WTC11 (cell line): ENCODE measurements around the gene SPAG5. TPM values are rescaled to one million over a fixed set of nuclear protein-coding genes. Genes with fewer than 3 reads are reported as not detected.

Experiments
- ATAC-seq: fragments of 200-7000 bp; cut with Tn5 transposase; 2 replicates; pipeline ENCODE4 v1.10.0; 2021; ENCODE audit warnings: mild to moderate bottlenecking, moderate library complexity
- CTCF ChIA-PET: fragments of 300-600 bp; sonication (Branson Sonifier 250); formaldehyde crosslinking; loops from one replicate; lab custom pipeline; 2021; ENCODE audit warnings: antibody characterized with exemption; lab: Charles Lee
- POLR2A ChIA-PET: fragments of 350-600 bp; sonication (Branson Sonifier 250); formaldehyde crosslinking; loops from one replicate; lab custom pipeline; 2021; ENCODE audit warnings: antibody characterized with exemption; lab: Charles Lee
- DNase-seq: peaks from one replicate; pipeline ENCODE4 v3.0.0; 2021; ENCODE audit warnings: low spot score
- H3K27ac Mint-ChIP-seq: 2 replicates; pipeline ENCODE4 v1.8.0; 2021; ENCODE audit warnings: mixed read lengths
- H3K27me3 Mint-ChIP-seq: 2 replicates; pipeline ENCODE4 v1.8.0; 2021; ENCODE audit warnings: low read depth, mild to moderate bottlenecking, moderate library complexity, mixed read lengths
- H3K36me3 Mint-ChIP-seq: 2 replicates; pipeline ENCODE4 v1.8.0; 2021; ENCODE audit warnings: mixed read lengths
- H3K4me1 Mint-ChIP-seq: 2 replicates; pipeline ENCODE4 v1.8.0; 2022; ENCODE audit warnings: mixed read lengths
- H3K4me3 Mint-ChIP-seq: 2 replicates; pipeline ENCODE4 v1.8.0; 2021; ENCODE audit warnings: mild to moderate bottlenecking, moderate library complexity, mixed read lengths
- H3K9me3 Mint-ChIP-seq: 2 replicates; pipeline ENCODE4 v1.8.0; 2021; ENCODE audit warnings: mixed read lengths
- CREB1 ChIP-seq: sonication (generic); formaldehyde crosslinking; IDR thresholded peaks from 2 replicates; pipeline ENCODE4 v1.8.0; 2023; ENCODE audit warnings: mild to moderate bottlenecking, missing genetic modification reagents
- FOXJ3 ChIP-seq: sonication (generic); formaldehyde crosslinking; IDR thresholded peaks from 2 replicates; pipeline ENCODE4 v1.9.0; 2021; ENCODE audit warnings: missing genetic modification reagents, mild to moderate bottlenecking, borderline replicate concordance
- GTF2I ChIP-seq: fragments of 250-450 bp; sonication (Bioruptor Pico); conservative IDR thresholded peaks from 2 replicates; pipeline ENCODE4 v1.4.0; 2021; ENCODE audit warnings: mild to moderate bottlenecking
- JAZF1 ChIP-seq: fragments of 250-450 bp; sonication (Bioruptor Pico); IDR thresholded peaks from 2 replicates; pipeline ENCODE4 v1.9.0; 2021; ENCODE audit warnings: moderate library complexity, mild to moderate bottlenecking, inconsistent platforms
- JUN ChIP-seq: sonication (generic); formaldehyde crosslinking; IDR thresholded peaks from 2 replicates; pipeline ENCODE4 v1.8.0; 2023; ENCODE audit warnings: mild to moderate bottlenecking, missing genetic modification reagents
- KAT7 ChIP-seq: sonication (generic); formaldehyde crosslinking; IDR thresholded peaks from 2 replicates; pipeline ENCODE4 v1.8.1; 2023; ENCODE audit warnings: missing genetic modification reagents, mild to moderate bottlenecking, borderline replicate concordance
- MYBL2 ChIP-seq: sonication (generic); formaldehyde crosslinking; IDR thresholded peaks from 2 replicates; pipeline ENCODE4 v1.8.1; 2023; ENCODE audit warnings: mild to moderate bottlenecking, moderate library complexity, missing genetic modification reagents
- NFYB ChIP-seq: sonication (generic); formaldehyde crosslinking; conservative IDR thresholded peaks from 2 replicates; pipeline ENCODE4 v1.8.0; 2022; ENCODE audit warnings: low read depth, missing genetic modification reagents
- OVOL2 ChIP-seq: fragments of 250-450 bp; sonication (Bioruptor Pico); IDR thresholded peaks from 2 replicates; pipeline ENCODE4 v1.9.0; 2021; ENCODE audit warnings: mild to moderate bottlenecking, borderline replicate concordance
- PRRX2 ChIP-seq: fragments of 250-450 bp; sonication (Bioruptor Pico); IDR thresholded peaks from 2 replicates; pipeline ENCODE4 v1.8.0; 2021; ENCODE audit warnings: mild to moderate bottlenecking
- RELA ChIP-seq: sonication (generic); formaldehyde crosslinking; IDR thresholded peaks from 2 replicates; pipeline ENCODE4 v1.8.1; 2022; ENCODE audit warnings: missing genetic modification reagents, mild to moderate bottlenecking, borderline replicate concordance
- RORB ChIP-seq: fragments of 250-450 bp; sonication (Bioruptor Pico); IDR thresholded peaks from 2 replicates; pipeline ENCODE4 v1.9.0; 2021; ENCODE audit warnings: mild to moderate bottlenecking
- SMAD3 ChIP-seq: sonication (generic); formaldehyde crosslinking; IDR thresholded peaks from 2 replicates; pipeline ENCODE4 v1.8.0; 2022; ENCODE audit warnings: missing genetic modification reagents, mild to moderate bottlenecking, borderline replicate concordance
- SP1 ChIP-seq: sonication (generic); formaldehyde crosslinking; conservative IDR thresholded peaks from 2 replicates; pipeline ENCODE4 v1.8.1; 2022; ENCODE audit warnings: missing genetic modification reagents
- TEAD4 ChIP-seq: sonication (generic); formaldehyde crosslinking; IDR thresholded peaks from 2 replicates; pipeline ENCODE4 v1.8.0; 2022; ENCODE audit warnings: mild to moderate bottlenecking, missing genetic modification reagents
- ZNF138 ChIP-seq: sonication (generic); formaldehyde crosslinking; conservative IDR thresholded peaks from 2 replicates; pipeline ENCODE4 v1.8.1; 2022; ENCODE audit warnings: mild to moderate bottlenecking, moderate library complexity, missing genetic modification reagents
- total RNA-seq: library from RNA; stranded (reverse); gene quantifications from 3 replicates; pipeline ENCODE4 v1.2.3, GENCODE V29; 2021
- TF ChIP-seq, protein P1 (sequence below): sonication (generic); formaldehyde crosslinking; IDR thresholded peaks from 2 replicates; pipeline ENCODE4 v1.8.0; 2022; ENCODE audit warnings: mild to moderate bottlenecking, missing genetic modification reagents
- TF ChIP-seq, protein P2 (sequence below): sonication (generic); formaldehyde crosslinking; IDR thresholded peaks from 2 replicates; pipeline ENCODE4 v1.8.1; 2023; ENCODE audit warnings: mild to moderate bottlenecking, missing genetic modification reagents
- TF ChIP-seq, protein P3 (sequence below): sonication (generic); formaldehyde crosslinking; IDR thresholded peaks from 2 replicates; pipeline ENCODE4 v1.8.0; 2023; ENCODE audit warnings: missing genetic modification reagents
- TF ChIP-seq, protein P4 (sequence below): sonication (generic); formaldehyde crosslinking; IDR thresholded peaks from 2 replicates; pipeline ENCODE4 v1.8.1; 2023; ENCODE audit warnings: mild to moderate bottlenecking, missing genetic modification reagents, moderate library complexity
- TF ChIP-seq, protein P5 (sequence below): fragments of 250-450 bp; sonication (Bioruptor Pico); IDR thresholded peaks from 2 replicates; pipeline ENCODE4 v1.8.0; 2021; ENCODE audit warnings: mild to moderate bottlenecking
- TF ChIP-seq, protein P6 (sequence below): fragments of 200-600 bp; IDR thresholded peaks from 2 replicates; pipeline ENCODE4 v1.8.0; 2022; ENCODE audit warnings: antibody characterized with exemption
- TF ChIP-seq, protein P7 (sequence below): sonication (generic); formaldehyde crosslinking; IDR thresholded peaks from 2 replicates; pipeline ENCODE4 v1.8.1; 2022; ENCODE audit warnings: low read depth, mild to moderate bottlenecking, moderate library complexity, missing genetic modification reagents, borderline replicate concordance

Gene SPAG5
- total RNA-seq, 1 experiment from 2014 or later: 146 TPM

DNA sequence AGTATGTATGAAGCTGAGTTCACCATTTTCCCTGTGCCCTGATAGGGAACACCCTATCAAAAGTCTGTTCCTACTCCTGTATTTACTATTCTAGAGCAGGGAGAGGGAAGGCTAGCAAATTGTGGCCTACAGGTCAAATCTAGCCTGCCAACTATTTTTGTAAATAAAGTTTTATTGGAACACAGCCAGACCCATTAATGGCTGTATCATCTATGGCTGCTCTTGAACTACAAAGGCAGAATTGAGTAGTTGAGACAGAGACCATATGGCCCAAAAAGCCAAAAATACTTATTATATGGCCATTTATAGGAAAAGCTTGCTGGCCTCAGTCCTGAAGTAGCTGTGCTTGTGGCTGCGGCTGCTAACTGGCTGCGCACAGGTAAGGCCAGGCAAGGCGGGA, 17.9 kb downstream of the SPAG5 start:
- POLR2A ChIA-PET: no interaction called here

DNA sequence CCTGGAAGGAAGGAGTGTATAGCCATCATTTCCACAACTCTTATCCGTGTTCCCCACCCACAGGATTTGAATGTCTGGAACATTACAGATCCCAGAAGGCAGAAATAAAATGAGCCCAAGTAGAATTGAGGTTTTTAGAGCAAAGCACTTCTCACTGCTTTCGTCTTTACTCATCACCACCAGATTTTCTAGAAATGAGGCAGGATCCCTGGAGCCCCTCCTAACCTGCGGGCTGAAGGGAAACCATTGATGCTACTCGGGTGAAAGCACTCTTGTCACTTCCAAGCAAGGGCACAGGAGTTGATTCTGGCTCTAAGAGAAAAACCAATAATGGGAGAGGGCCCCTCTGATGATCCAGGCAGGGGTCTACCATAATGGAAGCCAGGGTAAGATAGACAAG, 19.3 kb downstream of the SPAG5 start:
- DNase-seq: no peak
- peaks cover 33% of the 10 kb centered on the region for H3K36me3 Mint-ChIP-seq
- no peak for ATAC-seq
- no peaks in the 10 kb centered on the region for H3K9me3 Mint-ChIP-seq
- ChIA-PET POLR2A (no interaction called here), CTCF (no interaction called here)
- TF ChIP-seq SP1 (CRISPR knock-in tag) (no peak), CREB1 (CRISPR knock-in tag) (no peak), SMAD3 (CRISPR knock-in tag) (no peak), JAZF1 (CRISPR knock-in tag) (no peak), KAT7 (CRISPR knock-in tag) (no peak), JUN (CRISPR knock-in tag) (no peak)
- TF ChIP-seq, protein P1, sequence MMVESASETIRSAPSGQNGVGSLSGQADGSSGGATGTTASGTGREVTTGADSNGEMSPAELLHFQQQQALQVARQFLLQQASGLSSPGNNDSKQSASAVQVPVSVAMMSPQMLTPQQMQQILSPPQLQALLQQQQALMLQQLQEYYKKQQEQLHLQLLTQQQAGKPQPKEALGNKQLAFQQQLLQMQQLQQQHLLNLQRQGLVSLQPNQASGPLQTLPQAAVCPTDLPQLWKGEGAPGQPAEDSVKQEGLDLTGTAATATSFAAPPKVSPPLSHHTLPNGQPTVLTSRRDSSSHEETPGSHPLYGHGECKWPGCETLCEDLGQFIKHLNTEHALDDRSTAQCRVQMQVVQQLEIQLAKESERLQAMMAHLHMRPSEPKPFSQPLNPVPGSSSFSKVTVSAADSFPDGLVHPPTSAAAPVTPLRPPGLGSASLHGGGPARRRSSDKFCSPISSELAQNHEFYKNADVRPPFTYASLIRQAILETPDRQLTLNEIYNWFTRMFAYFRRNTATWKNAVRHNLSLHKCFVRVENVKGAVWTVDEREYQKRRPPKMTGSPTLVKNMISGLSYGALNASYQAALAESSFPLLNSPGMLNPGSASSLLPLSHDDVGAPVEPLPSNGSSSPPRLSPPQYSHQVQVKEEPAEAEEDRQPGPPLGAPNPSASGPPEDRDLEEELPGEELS (CRISPR knock-in tag): no peak
- TF ChIP-seq, protein P2, sequence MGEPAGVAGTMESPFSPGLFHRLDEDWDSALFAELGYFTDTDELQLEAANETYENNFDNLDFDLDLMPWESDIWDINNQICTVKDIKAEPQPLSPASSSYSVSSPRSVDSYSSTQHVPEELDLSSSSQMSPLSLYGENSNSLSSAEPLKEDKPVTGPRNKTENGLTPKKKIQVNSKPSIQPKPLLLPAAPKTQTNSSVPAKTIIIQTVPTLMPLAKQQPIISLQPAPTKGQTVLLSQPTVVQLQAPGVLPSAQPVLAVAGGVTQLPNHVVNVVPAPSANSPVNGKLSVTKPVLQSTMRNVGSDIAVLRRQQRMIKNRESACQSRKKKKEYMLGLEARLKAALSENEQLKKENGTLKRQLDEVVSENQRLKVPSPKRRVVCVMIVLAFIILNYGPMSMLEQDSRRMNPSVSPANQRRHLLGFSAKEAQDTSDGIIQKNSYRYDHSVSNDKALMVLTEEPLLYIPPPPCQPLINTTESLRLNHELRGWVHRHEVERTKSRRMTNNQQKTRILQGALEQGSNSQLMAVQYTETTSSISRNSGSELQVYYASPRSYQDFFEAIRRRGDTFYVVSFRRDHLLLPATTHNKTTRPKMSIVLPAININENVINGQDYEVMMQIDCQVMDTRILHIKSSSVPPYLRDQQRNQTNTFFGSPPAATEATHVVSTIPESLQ (CRISPR knock-in tag): no peak
- TF ChIP-seq, protein P3, sequence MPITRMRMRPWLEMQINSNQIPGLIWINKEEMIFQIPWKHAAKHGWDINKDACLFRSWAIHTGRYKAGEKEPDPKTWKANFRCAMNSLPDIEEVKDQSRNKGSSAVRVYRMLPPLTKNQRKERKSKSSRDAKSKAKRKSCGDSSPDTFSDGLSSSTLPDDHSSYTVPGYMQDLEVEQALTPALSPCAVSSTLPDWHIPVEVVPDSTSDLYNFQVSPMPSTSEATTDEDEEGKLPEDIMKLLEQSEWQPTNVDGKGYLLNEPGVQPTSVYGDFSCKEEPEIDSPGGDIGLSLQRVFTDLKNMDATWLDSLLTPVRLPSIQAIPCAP (CRISPR knock-in tag): no peak
- TF ChIP-seq, protein P4, sequence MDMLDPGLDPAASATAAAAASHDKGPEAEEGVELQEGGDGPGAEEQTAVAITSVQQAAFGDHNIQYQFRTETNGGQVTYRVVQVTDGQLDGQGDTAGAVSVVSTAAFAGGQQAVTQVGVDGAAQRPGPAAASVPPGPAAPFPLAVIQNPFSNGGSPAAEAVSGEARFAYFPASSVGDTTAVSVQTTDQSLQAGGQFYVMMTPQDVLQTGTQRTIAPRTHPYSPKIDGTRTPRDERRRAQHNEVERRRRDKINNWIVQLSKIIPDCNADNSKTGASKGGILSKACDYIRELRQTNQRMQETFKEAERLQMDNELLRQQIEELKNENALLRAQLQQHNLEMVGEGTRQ (CRISPR knock-in tag): no peak
- TF ChIP-seq, protein P5, sequence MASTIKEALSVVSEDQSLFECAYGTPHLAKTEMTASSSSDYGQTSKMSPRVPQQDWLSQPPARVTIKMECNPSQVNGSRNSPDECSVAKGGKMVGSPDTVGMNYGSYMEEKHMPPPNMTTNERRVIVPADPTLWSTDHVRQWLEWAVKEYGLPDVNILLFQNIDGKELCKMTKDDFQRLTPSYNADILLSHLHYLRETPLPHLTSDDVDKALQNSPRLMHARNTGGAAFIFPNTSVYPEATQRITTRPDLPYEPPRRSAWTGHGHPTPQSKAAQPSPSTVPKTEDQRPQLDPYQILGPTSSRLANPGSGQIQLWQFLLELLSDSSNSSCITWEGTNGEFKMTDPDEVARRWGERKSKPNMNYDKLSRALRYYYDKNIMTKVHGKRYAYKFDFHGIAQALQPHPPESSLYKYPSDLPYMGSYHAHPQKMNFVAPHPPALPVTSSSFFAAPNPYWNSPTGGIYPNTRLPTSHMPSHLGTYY (CRISPR knock-in tag): no peak
- H3K27me3 Mint-ChIP-seq: no peaks in the 10 kb centered on the region
- H3K27ac Mint-ChIP-seq: no peak overlapping the region
- H3K4me3 Mint-ChIP-seq: no peak overlapping the region
- peaks cover 14% of the 10 kb centered on the region for H3K4me1 Mint-ChIP-seq

More for the DNA sequence above, 17.9 kb downstream of the SPAG5 start:
- H3K4me3 Mint-ChIP-seq: no peak overlapping the region
- DNase-seq (no peak), ATAC-seq (no peak)
- CTCF ChIA-PET: no interaction called here
- peaks cover 11% of the 10 kb centered on the region for H3K4me1 Mint-ChIP-seq
- H3K27me3 Mint-ChIP-seq: no peaks in the 10 kb centered on the region
- H3K36me3 Mint-ChIP-seq: peaks cover 29% of the 10 kb centered on the region
- TF ChIP-seq RELA (CRISPR knock-in tag) (no peak), MYBL2 (CRISPR knock-in tag) (no peak), NFYB (no peak), ZNF138 (no peak), GTF2I (CRISPR knock-in tag) (no peak), TEAD4 (no peak), FOXJ3 (no peak), OVOL2 (CRISPR knock-in tag) (no peak), PRRX2 (CRISPR knock-in tag) (no peak), RORB (CRISPR knock-in tag) (no peak)
- TF ChIP-seq, protein P6, sequence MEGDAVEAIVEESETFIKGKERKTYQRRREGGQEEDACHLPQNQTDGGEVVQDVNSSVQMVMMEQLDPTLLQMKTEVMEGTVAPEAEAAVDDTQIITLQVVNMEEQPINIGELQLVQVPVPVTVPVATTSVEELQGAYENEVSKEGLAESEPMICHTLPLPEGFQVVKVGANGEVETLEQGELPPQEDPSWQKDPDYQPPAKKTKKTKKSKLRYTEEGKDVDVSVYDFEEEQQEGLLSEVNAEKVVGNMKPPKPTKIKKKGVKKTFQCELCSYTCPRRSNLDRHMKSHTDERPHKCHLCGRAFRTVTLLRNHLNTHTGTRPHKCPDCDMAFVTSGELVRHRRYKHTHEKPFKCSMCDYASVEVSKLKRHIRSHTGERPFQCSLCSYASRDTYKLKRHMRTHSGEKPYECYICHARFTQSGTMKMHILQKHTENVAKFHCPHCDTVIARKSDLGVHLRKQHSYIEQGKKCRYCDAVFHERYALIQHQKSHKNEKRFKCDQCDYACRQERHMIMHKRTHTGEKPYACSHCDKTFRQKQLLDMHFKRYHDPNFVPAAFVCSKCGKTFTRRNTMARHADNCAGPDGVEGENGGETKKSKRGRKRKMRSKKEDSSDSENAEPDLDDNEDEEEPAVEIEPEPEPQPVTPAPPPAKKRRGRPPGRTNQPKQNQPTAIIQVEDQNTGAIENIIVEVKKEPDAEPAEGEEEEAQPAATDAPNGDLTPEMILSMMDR: no peak
- TF ChIP-seq, protein P7, sequence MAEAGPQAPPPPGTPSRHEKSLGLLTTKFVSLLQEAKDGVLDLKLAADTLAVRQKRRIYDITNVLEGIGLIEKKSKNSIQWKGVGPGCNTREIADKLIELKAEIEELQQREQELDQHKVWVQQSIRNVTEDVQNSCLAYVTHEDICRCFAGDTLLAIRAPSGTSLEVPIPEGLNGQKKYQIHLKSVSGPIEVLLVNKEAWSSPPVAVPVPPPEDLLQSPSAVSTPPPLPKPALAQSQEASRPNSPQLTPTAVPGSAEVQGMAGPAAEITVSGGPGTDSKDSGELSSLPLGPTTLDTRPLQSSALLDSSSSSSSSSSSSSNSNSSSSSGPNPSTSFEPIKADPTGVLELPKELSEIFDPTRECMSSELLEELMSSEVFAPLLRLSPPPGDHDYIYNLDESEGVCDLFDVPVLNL: no peak
- H3K9me3 Mint-ChIP-seq: no peaks in the 10 kb centered on the region
- H3K27ac Mint-ChIP-seq: no peak overlapping the region
